HG03045 (cell line): ENCODE results near the gene KICS2.

ENCODE experiments used
- ATAC-seq: cut with Tn5 transposase; IDR thresholded peaks from one replicate; pipeline ENCODE4 v1.9.1; 2021; ENCODE audit warnings: mild to moderate bottlenecking, moderate library complexity; ENCODE audit not compliant: unreplicated experiment

Gene KICS2

DNA sequence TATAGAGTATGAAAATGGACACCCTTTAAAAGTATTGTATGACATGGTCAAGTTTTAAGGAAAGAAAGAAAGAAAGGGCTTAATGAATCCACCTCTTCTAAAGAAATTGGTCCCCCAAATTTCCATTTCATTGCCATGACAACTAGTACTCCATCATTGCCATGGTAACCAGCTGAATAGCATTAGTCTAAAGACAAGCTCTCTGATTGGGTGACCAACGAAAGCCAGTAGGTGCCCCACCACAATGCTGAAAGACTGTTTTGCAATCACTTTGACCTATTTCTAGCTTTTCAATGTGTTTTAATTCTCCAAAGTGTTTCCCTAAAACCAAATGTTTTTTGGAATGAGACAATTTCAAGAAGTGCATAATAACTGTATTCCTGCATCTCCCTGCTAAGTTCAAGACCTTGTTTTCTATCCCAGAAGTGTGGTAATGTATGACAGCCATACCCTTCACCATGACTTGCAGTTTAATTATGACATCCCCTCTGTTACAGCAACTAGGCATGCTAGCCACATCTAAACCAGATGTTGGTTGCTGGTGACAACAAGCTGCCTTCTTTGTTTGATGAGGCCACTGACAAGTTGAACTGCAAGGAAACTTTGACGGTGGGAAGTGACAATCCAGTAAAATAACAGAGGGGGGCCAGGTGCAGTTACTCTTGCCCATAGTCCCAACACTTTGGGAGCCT is 46.7 kb downstream of the KICS2 start:
- no peak for ATAC-seq

DNA sequence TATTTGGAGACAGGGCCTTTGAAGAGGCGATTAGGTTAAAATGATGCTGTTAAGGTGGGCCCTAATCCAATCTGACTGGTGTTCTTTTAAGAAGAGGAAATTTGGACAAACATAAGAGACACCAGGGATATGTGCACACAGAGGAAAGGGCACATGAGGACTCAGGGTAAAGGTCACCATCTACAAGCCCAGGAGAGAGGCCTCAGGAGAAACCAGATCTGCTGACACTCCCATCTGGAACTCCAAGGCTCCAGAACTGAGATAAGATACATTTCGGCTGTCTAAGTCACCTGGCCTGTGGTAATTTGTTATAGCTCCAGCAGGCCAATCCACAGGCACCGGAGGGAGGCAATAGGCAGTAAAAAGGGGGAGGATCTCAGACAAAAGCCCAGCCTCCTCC is 48.6 kb downstream of the KICS2 start:
- no peak for ATAC-seq
